ENCODE measurements around the gene HSD3B1.

The HSD3B1 gene

DNA sequence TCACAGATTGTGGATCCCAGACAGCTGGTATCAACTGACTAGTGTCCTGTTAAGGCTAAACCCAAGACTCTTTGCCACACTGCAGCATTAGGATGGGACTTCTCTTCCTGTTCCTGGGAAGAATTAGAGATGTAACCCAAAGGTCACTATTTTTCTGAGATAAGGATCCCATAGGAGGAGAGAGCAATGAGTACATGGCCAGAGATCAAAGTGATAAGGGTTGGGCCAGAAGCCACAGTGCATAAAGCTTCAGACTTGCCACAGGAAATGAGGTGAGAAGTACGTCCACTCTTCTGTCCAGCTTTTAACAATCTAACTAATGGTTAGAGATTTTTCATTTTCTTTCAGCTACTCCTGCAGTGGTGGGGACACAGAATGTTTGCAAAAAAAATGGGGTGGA, at the start of gene HSD3B1:
Gene HSD3B1 (plus strand): TSS at position 270 of the 400 bp plus-strand sequence. CDS start 267 bp downstream, outside the sequence.
- DNase-seq (ENCODE audit: low read depth): no peak

DNA sequence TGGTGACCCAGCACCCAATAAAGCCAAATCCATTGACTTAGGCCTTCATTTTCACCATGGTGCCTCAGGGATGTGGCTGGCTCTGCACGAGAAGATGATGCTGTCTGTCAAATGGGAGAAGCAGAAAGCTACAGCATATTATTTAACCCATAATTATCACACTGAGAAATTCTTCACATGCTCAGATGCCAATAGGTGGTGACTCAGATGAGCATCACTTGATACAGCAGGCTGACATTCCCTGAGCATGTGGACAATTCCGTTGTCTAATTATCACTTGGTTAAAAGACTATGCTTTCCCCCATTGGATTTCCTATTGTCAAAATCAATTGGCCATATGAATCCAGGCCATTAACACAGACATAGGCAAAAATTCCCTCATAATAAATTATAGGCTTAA, 44.0 kb upstream of the HSD3B1 start:
- DNase-seq (ENCODE audit: low read depth): no peak

DNA sequence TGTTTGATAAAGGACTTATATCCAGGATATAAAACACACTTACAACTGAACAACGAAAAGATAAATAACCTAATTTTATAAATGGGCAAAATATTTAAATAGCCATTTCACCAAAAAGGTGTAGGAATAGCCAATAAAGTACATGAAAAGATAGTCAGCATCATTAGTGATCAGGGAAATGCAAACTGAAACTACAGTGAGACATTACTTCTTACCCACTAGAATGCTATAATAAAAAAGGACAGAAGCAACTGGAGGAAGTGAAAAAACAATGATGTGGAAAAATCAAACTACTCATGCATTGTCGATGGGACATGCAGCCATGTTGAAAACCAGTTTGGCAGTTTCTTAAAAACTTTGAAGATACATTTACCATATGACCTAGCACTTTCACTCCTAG, 43.4 kb upstream of the HSD3B1 start:
- DNase-seq (ENCODE audit: low read depth): no peak

DNA sequence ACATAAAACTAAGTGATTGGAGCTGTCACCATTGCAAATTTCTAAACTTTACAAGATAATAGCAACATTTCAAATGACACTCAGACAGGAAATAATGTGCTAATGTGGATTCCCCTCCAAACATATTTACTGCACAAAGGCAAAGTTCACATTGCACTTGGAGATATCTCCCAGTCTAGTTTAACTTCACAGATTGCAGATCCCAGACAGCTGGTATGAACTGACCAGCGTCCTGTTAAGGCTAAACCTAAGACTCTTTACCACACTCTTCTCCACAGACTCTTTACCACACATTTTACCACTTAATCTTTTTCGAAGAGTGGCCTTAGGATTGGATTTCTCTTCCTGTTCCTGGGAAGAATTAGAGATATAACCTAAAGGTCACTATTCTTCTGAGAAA, 40.6 kb upstream of the HSD3B1 start:
- no peak for DNase-seq (ENCODE audit: low read depth)

DNA sequence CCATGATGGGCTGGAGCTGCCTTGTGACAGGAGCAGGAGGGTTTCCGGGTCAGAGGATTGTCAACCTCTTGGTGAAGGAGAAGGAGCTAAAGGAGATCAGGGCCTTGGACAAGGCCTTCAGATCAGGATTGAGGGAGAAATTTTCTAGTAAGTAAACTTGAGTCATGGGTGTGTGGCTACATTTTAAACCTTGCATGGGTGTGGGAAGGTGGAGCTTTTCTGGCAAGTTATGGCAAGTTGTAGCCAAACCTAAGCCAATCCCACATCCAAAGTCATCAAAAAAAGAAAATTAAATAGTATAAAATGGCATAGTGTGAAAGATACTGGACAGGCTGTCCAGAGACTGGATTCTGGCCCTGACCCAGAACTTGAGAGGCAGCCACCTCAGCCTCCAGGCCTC, 39.8 kb upstream of the HSD3B1 start:
- DNase-seq (ENCODE audit: low read depth): no peak

DNA sequence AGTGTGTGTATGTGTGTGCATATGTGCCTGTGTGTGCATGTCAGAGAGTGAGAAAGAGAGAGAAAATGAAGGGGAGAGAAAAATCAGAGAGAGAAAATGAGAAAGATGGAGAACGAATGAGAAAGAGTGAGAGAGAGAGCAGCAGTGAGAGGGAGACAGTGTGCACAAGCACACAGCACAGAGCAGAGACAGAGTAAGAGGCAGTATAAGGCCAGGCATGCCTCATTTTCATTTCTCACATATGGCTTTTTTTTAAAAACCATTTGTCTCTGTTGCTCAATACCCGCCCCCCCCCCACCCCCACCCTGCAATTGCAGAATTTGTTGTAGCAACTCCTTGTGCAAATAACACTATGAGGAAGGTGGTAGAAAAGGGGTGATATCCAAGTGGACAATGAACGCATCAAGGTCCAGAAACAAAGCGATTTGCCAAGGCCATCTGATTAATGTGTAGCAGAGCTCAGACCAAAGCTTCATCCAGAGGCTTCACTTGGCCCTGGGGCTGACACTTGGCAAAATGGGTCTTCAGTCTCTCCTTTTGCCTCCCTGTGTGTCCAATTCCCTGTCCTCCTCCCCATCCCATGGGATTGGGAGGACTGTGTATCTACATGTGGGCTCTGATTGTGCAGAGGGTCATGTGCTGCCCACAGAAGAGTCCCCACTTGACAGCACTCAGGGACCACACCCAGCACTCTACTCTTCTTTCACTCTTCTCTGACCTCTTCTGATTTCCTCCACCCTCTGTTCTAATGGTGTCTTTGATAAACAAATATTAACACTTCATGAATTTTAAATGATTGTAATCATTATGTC, 38.9 kb upstream of the HSD3B1 start:
- DNase-seq (ENCODE audit: low read depth): no peak

DNA sequence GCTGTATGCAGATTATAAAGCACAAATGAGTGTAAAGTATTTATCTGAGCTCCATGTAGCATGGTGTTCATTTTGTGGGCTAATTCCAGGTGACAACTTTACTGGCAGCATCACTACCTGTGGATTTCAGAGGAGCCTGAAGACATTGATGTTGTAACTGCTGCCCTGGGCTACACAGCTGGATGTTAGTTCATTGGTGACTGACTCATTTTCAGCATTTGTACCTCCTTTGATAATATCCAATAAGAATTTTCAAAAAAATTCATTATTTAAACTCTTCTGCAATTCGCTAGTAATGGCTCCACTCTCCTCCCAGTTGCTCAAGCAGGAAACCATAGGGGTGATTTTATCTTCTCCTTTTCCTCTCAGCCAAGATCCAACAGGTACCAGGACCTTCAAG, 37.3 kb upstream of the HSD3B1 start:
- DNase-seq (ENCODE audit: low read depth): no peak

DNA sequence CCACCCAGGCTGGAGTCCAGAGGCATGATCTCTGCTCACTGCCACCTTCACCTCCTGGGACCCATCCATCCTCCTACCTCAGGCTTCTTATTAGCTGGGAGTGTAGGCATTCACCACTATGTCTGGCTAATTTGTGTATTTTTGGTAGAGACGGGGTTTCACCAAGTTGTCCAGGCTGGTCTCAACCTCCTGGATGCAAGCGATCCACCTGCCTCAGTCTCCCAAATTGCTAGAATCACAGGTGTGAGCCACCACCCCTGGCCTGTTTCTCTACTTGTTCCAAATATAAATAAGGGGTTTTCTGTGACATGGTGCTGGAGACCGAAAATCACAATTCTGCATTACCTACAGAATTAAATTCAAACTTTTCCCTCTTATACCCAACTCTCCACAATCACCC, 36.6 kb upstream of the HSD3B1 start:
- DNase-seq (ENCODE audit: low read depth): no peak

DNA sequence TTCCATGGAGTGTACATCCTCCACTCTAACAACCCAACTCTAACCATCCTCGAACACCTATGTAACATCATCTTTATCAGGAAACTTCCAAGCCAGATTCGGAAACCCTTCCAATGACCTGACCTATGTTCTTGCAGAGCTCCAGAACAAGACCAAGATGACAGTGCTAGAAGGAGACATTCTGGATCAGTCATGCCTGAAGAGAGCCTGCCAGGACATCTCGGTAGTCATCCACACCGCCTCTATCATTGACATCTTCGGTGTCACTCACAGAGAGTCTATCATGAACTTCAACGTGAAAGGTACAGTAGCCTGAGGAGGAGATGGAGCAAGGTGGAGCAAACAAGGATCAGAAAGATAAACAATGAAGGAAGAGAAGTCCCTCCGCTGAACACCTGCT, 36.1 kb upstream of the HSD3B1 start:
- no peak for DNase-seq (ENCODE audit: low read depth)

DNA sequence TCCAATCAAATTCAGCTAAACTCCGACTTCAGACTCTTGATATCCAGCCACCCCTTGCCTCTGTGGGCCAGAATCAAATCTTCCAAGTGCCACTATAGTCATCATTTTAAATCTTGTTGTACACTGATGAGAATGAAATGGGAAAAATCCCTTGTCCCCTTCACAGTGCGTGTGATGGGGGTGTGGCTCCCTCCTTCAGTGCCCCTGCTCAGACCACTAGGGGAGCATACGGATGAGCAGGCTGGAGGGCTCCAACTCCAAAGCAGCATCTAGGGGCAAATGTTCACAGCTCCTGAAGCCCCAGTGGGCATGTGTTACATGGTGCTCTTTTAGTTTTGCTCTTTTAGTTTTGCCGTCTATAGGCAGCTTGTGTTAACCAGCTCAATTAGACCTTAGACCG, 35.4 kb upstream of the HSD3B1 start:
- no peak for DNase-seq (ENCODE audit: low read depth)

DNA sequence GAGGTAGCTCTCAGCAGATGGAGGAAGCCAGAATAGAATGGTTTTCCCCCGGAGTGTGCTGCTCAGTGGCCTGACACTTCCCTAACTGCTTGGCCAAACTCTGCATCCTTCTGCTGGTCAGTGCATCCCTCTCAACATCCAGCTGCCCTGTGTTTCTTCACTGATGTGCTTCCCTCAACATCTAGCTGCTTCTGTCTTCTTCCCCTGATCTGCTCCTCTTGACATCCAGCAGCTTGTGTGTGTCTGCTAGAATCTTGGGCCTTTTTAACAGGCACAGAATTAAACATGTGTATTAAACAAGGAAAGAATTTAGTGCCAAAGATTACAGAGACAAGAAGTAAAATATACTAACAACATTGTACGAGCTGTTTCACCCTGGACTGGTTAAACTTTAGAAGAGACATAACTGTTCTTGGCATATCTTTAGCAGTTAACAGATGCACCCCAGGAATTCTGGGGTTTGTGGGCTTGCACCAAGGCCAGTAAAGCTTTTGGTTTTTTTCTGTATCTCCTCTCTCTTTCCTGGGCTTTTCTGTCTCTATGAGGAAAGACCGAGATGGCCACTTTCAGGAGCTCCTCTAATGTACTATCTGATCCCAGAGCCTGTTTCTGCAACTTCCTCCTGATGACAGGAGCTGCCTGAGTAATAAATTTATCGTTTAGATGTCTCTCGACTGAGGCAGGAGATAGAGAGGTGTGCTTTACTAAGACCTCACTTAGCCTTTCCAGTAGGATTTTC, 34.8 kb upstream of the HSD3B1 start:
- no peak for DNase-seq (ENCODE audit: low read depth)

DNA sequence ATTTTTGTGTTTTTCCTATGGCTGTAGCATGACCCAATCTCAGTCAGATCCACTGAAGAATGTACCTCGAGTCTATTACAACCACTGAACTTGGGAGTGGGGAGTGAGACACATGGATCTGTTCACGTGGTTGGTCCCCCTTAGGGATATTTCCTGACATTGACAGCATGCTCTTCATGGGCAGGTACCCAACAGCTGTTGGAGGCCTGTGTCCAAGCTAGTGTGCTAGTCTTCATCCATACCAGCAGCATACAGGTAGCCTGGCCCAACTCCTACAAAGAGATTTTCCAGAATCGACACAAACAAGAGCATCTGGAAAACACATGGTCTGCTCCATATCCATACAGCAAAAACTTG, 34.2 kb upstream of the HSD3B1 start:
- DNase-seq (ENCODE audit: low read depth): no peak

DNA sequence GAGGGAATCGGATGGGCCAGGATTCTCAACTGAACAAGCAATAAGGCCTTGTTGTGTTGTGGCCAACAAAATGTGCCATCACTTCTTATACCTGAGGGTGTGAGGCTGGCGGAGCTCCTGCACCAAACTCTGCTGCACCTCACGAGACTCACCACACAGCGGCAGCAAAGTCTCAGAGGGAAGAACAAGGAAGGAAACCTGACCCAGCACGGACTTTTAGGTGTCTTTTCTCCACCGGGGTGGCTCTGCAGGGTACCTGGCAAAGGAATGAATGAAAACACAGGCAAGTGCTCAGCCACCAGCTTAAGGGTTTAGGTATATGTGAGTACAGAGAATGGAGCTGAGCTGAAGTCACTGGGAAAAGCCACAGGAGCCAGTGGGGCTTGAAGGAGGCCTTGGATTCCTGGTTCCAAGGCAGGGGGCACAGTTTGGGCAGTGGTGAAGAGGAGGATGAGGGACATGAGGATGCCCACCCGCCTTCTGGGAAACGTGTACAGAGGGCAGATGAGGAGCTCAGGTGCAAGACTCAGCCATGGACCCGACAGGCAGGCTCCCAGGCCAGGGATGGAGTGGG, 31.1 kb upstream of the HSD3B1 start:
- DNase-seq (ENCODE audit: low read depth): peak; percentile 6

DNA sequence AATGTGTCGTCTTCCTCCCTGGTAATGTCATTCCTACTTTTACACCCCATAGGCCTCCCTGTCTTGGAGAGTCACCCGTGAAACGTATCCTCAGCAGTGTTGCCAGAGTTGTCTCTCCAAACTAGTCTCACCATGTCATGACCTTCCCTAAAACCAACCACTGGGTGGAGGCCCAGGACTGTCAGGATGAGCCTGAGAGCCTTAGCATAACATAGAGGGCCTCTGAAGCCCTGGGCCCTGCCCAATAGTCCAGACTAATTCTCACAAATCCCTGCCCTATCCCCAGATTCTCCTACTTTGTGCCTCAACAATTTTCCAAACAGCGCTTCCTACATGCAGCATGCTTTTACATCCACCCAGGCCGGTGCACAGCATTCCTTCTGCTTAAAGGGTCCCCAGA, 29.3 kb upstream of the HSD3B1 start:
- DNase-seq (ENCODE audit: low read depth): no peak

DNA sequence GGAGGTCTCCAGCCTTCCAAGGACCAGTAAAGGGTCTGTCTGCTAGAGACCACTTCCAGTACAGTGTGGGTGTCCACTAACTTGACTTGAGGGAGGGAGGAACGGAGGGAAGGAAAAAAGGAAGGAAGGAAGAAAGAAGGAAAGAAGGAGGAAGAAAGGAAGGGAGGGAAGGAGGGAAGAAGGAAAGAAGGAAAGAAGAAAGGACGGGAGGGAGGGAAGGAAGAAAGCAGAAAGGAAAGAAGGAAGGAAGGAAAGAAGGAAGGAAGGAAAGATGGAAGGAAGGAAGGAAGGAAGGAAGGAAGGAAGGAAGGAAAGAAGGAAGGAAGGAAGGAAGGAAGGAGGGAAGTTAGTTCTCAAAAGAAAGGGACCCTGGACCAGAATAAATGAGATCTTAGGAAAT, 26.8 kb upstream of the HSD3B1 start:
- no peak for DNase-seq (ENCODE audit: low read depth)

DNA sequence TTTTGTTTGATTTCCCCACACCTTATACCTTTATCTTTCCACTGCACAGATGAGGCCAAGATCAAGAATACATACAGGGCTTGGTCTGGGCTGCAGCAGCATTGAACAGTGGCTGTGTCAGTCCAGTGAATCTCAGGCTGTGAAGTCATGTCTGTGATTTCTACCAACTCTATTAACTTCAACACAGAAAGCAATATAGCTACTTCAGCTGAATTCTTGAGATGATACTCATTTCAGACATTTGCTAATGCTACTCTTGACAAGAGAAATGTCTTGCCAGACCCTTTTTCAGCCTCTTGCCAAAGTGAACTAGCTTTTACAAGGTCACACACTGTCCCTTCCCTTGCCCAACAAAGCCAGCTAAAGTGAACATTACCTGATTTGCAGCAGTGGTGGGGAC, 25.1 kb upstream of the HSD3B1 start:
- DNase-seq (ENCODE audit: low read depth): no peak

DNA sequence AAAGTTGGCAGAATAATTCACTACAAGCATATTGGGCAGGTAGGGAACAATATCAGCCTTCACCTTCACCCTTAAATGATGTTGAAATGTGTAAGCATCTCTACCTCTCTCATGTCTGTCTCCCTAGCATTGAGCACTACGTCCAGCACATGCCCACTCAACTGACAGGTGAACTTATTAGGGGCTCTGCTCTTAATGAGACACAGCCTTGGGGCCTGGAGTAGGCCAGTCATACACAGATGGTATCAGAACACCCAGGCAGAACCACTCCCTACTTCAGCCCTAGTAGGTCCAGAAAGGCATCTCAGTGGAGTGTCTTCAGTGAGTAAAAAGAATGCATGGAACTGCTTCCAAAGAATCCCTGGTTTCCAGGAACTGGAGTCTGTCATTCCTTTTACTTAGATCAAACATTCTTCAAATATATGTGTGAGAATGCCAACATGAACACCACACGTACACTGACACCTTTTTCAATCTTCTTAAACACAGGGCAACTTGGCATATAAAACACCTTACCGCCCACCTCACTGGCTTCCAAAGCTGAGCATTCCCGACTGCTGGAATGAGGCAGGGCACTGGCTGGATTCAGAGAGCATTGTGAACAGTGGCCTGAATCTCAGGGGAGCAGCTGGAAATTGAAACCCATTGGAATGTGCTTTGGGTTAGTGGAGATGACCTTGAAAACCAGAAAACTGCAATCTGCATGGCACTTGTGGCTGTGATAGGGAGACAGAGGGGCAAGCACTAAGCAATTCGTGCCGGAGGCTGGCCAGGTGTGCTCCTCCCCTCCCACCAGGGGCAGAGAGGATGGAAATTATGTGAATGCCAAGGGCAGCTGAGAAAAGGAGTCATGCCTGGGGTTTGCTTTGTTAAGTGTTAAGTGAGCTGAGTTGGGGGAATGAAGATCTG, 24.2 kb upstream of the HSD3B1 start:
- no peak for DNase-seq (ENCODE audit: low read depth)

DNA sequence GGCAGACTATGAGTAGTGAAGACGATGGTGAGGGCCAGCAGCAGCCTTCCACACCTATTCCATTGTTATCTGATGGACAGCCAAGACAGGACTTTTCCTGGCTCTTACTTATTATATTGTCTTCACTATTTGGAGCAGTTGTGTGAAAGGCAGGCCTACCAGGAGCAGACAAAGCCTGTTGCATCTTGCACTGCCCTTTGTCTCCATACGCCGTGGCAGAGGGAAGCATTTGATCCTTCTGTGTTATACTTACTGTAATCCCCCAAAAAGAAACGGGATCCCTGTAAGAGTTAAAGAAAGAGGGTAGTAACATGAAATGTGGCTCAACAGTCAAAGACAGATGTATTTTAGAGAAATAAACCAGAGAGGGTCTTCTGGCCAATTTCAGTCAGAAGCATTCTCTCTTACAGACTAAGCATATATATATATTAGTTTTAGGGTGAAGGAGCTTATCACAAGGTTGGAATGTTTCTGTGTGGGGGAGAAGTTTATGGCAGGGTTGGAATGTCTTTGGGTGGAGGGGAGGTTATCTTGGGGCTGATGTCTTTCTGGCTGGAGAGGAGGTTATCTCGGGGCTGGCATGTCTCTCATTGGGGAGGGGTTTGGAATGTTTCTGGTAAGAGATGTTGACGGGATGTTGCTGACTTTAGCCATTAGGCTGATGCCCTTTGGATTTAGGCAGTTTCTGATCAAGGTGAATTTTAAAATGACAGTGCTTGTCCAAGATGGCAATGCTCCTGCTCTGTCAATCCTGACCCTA, 23.4 kb upstream of the HSD3B1 start:
- no peak for DNase-seq (ENCODE audit: low read depth)

DNA sequence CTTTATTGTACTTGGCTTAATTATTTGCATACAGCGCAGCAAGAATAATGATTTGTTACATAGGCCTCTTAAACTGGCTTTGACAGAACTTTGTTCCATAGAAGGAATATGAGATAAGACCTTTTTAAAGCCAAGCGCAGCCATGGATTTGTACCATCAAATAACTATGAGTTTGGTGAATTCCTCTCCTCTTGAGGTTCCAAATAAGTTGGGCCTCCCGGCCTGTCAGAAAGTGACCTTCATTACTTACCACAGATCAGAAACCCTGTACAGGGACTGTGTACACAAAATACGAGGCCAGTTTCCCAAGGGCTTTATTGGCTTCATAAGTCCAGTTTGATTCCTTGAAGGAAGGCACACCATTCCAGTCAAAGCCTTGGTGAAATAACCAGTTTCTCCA, 21.8 kb upstream of the HSD3B1 start:
- no peak for DNase-seq (ENCODE audit: low read depth)

DNA sequence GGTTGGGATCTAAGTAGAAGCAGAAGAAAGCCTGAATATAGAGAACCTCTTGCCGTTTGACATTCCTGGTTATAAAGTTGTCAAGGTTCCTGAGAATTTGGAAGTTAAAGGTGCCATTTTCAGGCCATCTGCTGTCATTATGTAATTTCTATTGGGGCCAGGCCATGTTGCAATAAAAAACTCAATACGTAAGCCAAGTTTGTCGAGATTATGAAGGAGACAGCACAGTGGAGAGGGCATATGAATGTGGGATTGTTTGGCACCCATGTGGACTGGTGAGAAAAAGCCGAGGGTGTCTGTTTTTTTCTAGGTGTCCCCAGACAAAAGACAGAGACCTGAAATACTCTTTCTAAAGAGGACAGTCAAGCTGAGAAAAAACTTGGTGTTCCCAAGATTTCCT, 18.8 kb upstream of the HSD3B1 start:
- DNase-seq (ENCODE audit: low read depth): no peak

DNA sequence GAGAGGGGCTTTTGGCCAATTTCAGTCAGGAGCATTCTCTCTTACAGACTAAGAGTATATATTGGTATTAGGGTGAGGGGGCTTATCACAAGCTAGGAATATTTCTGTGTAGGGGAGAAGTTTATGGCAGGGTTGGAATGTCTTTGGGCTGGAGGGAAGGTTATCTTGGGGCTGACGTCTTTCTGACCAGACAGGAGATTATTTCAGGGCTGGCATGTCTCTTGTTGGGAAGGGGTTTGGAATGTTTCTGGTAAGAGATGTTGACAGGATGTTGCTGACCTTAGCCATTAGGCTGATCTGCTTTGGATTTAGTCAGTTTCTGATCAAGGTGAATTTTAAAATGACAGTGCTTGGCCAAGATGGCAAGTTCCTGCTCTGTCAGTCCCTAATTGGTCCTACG, 17.8 kb upstream of the HSD3B1 start:
- no peak for DNase-seq (ENCODE audit: low read depth)

DNA sequence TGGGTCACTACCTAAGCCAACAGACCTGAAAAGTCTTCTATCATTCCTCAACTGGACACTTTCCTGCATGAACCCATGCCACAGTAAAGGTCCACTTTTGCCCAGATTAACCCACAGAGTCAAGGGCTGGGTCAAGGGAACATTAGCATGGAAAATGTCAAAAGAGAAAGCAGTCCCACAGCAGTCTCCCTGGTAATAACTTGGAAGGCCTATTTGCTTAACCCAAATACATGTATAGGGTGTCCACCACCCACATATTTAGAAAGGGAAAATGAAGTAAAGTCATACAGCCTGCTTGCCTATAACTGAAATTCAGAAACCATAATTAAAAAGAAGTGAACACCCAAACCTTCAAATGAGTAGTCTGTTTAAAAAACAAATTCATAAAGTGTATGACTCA, 16.1 kb upstream of the HSD3B1 start:
- DNase-seq (ENCODE audit: low read depth): no peak
